ENCODE measurements around the gene INHBC.
"Not testable (repeated sequence)": the region's sequence is repeated elsewhere in the genome, so short reads cannot be mapped to it uniquely, and the experiment has no call there.

Gene INHBC

DNA sequence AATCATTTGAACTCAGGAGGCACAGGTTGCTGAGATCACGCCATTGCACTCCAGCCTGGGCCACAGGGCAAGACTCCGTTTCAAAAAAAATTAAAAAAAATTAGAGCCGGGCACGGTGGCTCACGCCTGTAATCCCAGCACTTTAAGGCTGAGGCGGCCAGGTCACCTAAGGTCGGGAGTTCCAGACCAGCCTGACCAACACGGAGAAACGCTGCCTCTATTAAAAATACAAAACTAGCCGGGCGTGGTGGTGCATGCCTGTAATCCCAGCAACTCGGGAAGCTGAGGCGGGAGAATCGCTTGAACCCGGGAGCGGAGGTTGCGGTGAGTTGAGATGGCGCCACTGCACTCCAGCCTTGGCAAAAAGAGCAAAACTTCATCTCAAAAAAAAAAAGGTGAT lies 39.5 kb upstream of the INHBC start:
- no peaks in the 10 kb centered on the region for H3K27me3 ChIP-seq (ENCODE audit: insufficient read depth, poor library complexity, severe bottlenecking)
- DNase-seq (ENCODE audit: low read depth in 1 of 2, low spot score in 1 of 2) = no peak
- H3K27ac ChIP-seq (replicated peaks) = no peak overlapping the region

DNA sequence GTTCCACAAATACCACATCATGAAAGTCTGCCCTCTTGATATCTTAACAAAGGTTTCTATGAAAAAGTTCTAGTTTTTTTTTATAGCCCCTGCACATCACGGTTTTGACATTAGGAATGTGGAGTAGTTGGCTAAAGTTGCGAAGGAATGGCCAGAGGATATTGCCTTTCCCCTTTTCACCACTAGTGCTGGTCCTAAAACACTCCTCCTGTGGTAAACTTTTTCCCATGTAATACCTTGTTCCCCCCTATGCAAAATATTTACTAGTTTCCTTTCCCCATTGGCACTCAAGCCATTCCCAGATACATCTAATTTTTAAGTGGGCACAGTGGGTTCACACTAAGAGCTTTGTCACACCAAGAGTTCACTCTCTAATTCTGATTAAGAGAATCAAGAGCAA lies 37.1 kb upstream of the INHBC start:
- Histone ChIP-seq H3K4me3 (replicated peaks; ENCODE audit: insufficient read depth, low read length) (no peak overlapping the region), H3K27ac (replicated peaks) (no peak overlapping the region), H3K27me3 (ENCODE audit: insufficient read depth, poor library complexity, severe bottlenecking) (no peaks in the 10 kb centered on the region)
- no peak for DNase-seq (ENCODE audit: low read depth in 1 of 2, low spot score in 1 of 2)
- TF ChIP-seq POLR2AphosphoS5 (IDR thresholded peaks at IDR 0.05; ENCODE audit: low read depth) (no peak), SPI1 (IDR thresholded peaks at IDR 0.05; ENCODE audit: borderline replicate concordance, low read depth) (no peak)
- TF ChIP-seq, protein P1, sequence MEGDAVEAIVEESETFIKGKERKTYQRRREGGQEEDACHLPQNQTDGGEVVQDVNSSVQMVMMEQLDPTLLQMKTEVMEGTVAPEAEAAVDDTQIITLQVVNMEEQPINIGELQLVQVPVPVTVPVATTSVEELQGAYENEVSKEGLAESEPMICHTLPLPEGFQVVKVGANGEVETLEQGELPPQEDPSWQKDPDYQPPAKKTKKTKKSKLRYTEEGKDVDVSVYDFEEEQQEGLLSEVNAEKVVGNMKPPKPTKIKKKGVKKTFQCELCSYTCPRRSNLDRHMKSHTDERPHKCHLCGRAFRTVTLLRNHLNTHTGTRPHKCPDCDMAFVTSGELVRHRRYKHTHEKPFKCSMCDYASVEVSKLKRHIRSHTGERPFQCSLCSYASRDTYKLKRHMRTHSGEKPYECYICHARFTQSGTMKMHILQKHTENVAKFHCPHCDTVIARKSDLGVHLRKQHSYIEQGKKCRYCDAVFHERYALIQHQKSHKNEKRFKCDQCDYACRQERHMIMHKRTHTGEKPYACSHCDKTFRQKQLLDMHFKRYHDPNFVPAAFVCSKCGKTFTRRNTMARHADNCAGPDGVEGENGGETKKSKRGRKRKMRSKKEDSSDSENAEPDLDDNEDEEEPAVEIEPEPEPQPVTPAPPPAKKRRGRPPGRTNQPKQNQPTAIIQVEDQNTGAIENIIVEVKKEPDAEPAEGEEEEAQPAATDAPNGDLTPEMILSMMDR (IDR thresholded peaks at IDR 0.05; ENCODE audit: insufficient read depth, low read length) = no peak

More for the DNA sequence above, 39.5 kb upstream of the INHBC start:
- TF ChIP-seq, protein P1 (IDR thresholded peaks at IDR 0.05; ENCODE audit: insufficient read depth, low read length) = no peak
- TF ChIP-seq POLR2AphosphoS5 (IDR thresholded peaks at IDR 0.05; ENCODE audit: low read depth) = no peak
- TF ChIP-seq, protein P2, sequence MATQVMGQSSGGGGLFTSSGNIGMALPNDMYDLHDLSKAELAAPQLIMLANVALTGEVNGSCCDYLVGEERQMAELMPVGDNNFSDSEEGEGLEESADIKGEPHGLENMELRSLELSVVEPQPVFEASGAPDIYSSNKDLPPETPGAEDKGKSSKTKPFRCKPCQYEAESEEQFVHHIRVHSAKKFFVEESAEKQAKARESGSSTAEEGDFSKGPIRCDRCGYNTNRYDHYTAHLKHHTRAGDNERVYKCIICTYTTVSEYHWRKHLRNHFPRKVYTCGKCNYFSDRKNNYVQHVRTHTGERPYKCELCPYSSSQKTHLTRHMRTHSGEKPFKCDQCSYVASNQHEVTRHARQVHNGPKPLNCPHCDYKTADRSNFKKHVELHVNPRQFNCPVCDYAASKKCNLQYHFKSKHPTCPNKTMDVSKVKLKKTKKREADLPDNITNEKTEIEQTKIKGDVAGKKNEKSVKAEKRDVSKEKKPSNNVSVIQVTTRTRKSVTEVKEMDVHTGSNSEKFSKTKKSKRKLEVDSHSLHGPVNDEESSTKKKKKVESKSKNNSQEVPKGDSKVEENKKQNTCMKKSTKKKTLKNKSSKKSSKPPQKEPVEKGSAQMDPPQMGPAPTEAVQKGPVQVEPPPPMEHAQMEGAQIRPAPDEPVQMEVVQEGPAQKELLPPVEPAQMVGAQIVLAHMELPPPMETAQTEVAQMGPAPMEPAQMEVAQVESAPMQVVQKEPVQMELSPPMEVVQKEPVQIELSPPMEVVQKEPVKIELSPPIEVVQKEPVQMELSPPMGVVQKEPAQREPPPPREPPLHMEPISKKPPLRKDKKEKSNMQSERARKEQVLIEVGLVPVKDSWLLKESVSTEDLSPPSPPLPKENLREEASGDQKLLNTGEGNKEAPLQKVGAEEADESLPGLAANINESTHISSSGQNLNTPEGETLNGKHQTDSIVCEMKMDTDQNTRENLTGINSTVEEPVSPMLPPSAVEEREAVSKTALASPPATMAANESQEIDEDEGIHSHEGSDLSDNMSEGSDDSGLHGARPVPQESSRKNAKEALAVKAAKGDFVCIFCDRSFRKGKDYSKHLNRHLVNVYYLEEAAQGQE (IDR thresholded peaks at IDR 0.05; ENCODE audit: insufficient replicate concordance, low read depth) = no peak
- H3K4me3 ChIP-seq (replicated peaks; ENCODE audit: insufficient read depth, low read length) = no peak overlapping the region

DNA sequence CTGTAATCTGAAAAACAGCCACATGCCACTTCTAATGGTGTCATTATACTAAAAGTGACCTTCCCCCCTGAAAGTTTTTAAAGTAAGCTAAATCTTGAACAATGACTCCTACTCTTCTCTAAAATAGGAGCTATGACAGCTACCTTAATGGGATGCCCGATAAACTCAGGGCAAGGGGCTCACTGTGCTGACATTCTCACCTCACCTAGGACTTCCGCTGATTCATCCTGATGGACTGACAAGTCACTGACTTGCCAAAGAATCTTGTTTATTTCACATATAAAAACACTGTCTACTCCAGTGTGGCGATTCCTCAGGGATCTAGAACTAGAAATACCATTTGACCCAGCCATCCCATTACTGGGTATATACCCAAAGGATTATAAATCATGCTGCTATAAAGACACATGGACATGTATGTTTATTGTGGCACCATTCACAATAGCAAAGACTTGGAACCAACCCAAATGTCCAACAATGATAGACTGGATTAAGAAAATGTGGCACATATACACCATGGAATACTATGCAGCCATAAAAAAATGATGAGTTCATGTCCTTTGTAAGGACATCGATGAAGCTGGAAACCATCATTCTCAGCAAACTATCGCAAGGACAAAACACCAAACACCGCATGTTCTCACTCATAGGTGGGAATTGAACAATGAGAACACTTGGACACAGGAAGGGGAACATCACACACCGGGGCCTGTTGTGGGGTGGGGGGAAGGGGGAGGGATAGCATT lies 34.7 kb upstream of the INHBC start:
- not testable (repeated sequence) for H3K4me3 ChIP-seq (replicated peaks; ENCODE audit: insufficient read depth, low read length); H3K27ac ChIP-seq (replicated peaks); DNase-seq (ENCODE audit: low read depth in 1 of 2, low spot score in 1 of 2); H3K27me3 ChIP-seq (ENCODE audit: insufficient read depth, poor library complexity, severe bottlenecking)

DNA sequence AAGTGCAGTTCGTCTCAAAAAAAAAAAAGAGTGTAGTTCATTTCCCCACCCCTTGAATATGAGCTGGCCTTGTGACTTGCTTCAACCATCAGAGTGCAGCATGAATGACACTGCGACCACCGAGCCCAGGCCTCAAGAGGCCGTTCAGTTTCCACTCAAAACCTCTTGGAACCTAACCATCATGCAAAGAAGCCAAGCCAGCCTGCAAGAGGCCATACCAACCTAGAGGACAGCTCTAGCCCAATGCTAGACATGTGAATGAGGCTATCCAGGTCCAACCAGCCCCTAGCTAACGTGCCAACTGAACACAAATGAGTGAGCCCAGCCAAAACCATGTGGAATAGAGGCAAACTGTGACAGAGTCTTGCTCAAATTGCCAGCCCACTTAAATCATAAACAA lies 33.4 kb upstream of the INHBC start:
- Histone ChIP-seq H3K4me3 (replicated peaks; ENCODE audit: insufficient read depth, low read length) (no peak overlapping the region), H3K27ac (replicated peaks) (no peak overlapping the region), H3K27me3 (ENCODE audit: insufficient read depth, poor library complexity, severe bottlenecking) (no peaks in the 10 kb centered on the region)
- TF ChIP-seq, protein P2 (IDR thresholded peaks at IDR 0.05; ENCODE audit: insufficient replicate concordance, low read depth) = no peak
- TF ChIP-seq, protein P1 (IDR thresholded peaks at IDR 0.05; ENCODE audit: insufficient read depth, low read length) = no peak
- TF ChIP-seq SPI1 (IDR thresholded peaks at IDR 0.05; ENCODE audit: borderline replicate concordance, low read depth) = no peak
- TF ChIP-seq GABPA (IDR thresholded peaks at IDR 0.05; ENCODE audit: low read depth) = no peak
- TF ChIP-seq POLR2AphosphoS5 (IDR thresholded peaks at IDR 0.05; ENCODE audit: low read depth) = no peak
- DNase-seq (ENCODE audit: low read depth in 1 of 2, low spot score in 1 of 2) = no peak

DNA sequence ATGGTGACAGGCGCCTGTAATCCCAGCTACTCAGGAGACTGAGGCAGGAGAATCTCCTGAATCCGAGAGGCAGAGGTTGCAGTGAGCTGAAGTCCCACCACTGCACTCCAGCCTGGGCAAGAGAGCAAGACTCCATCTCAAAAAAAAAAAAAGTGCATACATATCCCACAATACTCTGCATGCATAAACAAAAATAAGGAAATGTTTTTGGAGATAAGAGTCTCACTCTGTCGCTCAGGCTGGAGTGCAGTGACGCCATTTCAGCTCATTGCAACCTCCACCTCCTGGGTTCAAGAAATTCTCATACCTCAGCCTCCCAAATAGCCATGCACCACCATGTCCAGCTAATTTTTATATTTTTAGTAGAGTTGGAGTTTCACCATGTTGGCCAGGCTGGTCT lies 32.4 kb upstream of the INHBC start:
- not testable (repeated sequence) for H3K27me3 ChIP-seq (ENCODE audit: insufficient read depth, poor library complexity, severe bottlenecking); H3K27ac ChIP-seq (replicated peaks); DNase-seq (ENCODE audit: low read depth in 1 of 2, low spot score in 1 of 2); H3K4me3 ChIP-seq (replicated peaks; ENCODE audit: insufficient read depth, low read length)

All from HL-60 (cell line).